ENCODE data around the gene SIRT3.
A peak's percentile ranks its signal among the peaks of the same experiment; 100 is the strongest.

The SIRT3 gene

DNA sequence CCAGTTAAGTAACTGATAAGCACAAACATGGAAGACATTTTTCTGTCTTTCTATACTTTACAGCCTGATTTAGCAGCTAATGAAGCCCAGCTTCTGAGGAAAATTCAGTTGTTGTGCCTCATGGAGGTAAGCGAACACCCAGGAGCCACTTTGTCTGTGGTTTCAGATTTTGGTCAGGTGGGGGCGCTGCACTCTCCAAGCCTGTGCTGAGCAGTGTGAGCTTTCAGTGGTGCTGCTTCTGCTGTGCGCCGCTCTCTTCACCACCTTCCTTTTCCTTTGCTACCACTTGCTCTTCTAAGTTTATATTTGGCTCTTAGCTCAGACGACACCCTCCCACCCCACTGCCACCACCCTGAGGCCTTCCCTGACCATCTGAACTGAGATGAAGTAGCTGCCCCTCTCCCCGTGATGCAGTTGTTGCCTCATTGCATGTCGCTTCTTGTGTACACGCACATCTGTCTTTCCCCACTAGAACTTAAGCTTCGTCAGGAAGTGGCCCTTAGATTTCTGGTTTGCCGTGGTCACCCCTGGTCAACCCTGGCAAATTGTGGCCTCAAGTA, 14.7 kb upstream of the SIRT3 start:
- ATAC-seq, result peak; percentile 92
- no peak for TF ChIP-seq TCF4 (CRISPR knock-in tag; IDR thresholded peaks at IDR 0.05; ENCODE audit: borderline replicate concordance)
- no peak for TF ChIP-seq ARNTL (CRISPR knock-in tag; IDR thresholded peaks at IDR 0.05; ENCODE audit: borderline replicate concordance, low read depth)
- TF ChIP-seq PPARA (CRISPR knock-in tag; IDR thresholded peaks at IDR 0.05; ENCODE audit: borderline replicate concordance), result no peak
- no peak for TF ChIP-seq ESRRG (CRISPR knock-in tag; IDR thresholded peaks at IDR 0.05)
- no peak for TF ChIP-seq ZC3H10 (CRISPR knock-in tag; IDR thresholded peaks at IDR 0.05)
- TF ChIP-seq, protein P1, sequence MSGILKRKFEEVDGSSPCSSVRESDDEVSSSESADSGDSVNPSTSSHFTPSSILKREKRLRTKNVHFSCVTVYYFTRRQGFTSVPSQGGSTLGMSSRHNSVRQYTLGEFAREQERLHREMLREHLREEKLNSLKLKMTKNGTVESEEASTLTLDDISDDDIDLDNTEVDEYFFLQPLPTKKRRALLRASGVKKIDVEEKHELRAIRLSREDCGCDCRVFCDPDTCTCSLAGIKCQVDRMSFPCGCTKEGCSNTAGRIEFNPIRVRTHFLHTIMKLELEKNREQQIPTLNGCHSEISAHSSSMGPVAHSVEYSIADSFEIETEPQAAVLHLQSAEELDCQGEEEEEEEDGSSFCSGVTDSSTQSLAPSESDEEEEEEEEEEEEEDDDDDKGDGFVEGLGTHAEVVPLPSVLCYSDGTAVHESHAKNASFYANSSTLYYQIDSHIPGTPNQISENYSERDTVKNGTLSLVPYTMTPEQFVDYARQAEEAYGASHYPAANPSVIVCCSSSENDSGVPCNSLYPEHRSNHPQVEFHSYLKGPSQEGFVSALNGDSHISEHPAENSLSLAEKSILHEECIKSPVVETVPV (CRISPR knock-in tag; IDR thresholded peaks at IDR 0.05), result no peak
- TF ChIP-seq CSDC2 (CRISPR knock-in tag; IDR thresholded peaks at IDR 0.05), result no peak
- TF ChIP-seq SNAI2 (CRISPR knock-in tag; IDR thresholded peaks at IDR 0.05), result no peak
- TF ChIP-seq, protein P2, sequence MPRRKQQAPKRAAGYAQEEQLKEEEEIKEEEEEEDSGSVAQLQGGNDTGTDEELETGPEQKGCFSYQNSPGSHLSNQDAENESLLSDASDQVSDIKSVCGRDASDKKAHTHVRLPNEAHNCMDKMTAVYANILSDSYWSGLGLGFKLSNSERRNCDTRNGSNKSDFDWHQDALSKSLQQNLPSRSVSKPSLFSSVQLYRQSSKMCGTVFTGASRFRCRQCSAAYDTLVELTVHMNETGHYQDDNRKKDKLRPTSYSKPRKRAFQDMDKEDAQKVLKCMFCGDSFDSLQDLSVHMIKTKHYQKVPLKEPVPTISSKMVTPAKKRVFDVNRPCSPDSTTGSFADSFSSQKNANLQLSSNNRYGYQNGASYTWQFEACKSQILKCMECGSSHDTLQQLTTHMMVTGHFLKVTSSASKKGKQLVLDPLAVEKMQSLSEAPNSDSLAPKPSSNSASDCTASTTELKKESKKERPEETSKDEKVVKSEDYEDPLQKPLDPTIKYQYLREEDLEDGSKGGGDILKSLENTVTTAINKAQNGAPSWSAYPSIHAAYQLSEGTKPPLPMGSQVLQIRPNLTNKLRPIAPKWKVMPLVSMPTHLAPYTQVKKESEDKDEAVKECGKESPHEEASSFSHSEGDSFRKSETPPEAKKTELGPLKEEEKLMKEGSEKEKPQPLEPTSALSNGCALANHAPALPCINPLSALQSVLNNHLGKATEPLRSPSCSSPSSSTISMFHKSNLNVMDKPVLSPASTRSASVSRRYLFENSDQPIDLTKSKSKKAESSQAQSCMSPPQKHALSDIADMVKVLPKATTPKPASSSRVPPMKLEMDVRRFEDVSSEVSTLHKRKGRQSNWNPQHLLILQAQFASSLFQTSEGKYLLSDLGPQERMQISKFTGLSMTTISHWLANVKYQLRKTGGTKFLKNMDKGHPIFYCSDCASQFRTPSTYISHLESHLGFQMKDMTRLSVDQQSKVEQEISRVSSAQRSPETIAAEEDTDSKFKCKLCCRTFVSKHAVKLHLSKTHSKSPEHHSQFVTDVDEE (CRISPR knock-in tag; IDR thresholded peaks at IDR 0.05), result no peak
- no peak for TF ChIP-seq RARB (CRISPR knock-in tag; IDR thresholded peaks at IDR 0.05)
- no peak for TF ChIP-seq ISL1 (CRISPR knock-in tag; IDR thresholded peaks at IDR 0.05)
- no peak for TF ChIP-seq TOX (CRISPR knock-in tag; IDR thresholded peaks at IDR 0.05; ENCODE audit: borderline replicate concordance)

DNA sequence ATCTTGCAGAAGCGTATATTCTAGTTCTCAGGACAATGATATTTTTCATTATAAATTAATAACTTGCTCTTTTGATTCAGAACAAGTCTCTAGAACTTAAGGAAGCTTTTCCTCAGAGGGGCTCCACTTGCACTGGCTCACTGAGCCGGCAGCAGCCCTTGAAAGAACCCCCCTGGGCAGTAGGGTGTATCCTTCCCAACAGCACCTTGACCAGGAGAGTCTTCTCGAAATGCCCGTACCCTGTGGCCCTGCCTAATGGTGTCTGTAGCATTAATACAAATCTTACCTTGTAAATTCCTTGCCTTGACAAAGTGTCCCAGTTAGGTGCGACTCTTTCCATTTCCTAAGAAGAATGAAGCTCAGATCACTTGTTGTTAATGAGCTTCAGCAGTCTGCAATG, 14.1 kb upstream of the SIRT3 start:
- TF ChIP-seq CSDC2 (CRISPR knock-in tag; IDR thresholded peaks at IDR 0.05) (no peak), ZNF70 (CRISPR knock-in tag; IDR thresholded peaks at IDR 0.05) (no peak), TOX (CRISPR knock-in tag; IDR thresholded peaks at IDR 0.05; ENCODE audit: borderline replicate concordance) (no peak), SNAI2 (CRISPR knock-in tag; IDR thresholded peaks at IDR 0.05) (no peak), PPARA (CRISPR knock-in tag; IDR thresholded peaks at IDR 0.05; ENCODE audit: borderline replicate concordance) (no peak)
- TF ChIP-seq, protein P2 (CRISPR knock-in tag; IDR thresholded peaks at IDR 0.05), result no peak
- TF ChIP-seq, protein P3, sequence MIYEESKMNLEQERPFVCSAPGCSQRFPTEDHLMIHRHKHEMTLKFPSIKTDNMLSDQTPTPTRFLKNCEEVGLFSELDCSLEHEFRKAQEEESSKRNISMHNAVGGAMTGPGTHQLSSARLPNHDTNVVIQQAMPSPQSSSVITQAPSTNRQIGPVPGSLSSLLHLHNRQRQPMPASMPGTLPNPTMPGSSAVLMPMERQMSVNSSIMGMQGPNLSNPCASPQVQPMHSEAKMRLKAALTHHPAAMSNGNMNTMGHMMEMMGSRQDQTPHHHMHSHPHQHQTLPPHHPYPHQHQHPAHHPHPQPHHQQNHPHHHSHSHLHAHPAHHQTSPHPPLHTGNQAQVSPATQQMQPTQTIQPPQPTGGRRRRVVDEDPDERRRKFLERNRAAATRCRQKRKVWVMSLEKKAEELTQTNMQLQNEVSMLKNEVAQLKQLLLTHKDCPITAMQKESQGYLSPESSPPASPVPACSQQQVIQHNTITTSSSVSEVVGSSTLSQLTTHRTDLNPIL (CRISPR knock-in tag; IDR thresholded peaks at IDR 0.05; ENCODE audit: low read depth), result no peak
- no peak; the same call in 2 of the 3 replicates for ATAC-seq

DNA sequence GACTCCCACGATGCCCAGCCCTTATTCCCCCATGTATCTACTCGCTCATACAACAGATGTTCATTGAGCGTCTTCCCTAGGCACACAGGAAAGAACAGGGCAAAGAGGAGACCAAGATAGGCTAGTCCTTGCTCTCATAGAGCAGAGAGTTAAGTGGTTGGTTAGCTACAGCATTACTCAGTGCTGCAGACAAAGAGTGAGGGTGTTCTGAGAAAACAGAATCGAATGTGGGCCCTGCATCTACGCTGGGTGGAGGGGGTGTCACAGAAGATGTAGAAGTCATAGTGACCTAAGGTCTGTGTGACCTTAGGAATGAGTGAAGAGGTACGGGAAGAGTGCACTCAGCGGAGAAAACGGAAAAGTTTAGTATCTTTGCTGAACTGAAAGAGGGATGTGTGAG, 12.9 kb upstream of the SIRT3 start:
- no peak for ATAC-seq
- TF ChIP-seq CSDC2 (CRISPR knock-in tag; IDR thresholded peaks at IDR 0.05), result no peak

DNA sequence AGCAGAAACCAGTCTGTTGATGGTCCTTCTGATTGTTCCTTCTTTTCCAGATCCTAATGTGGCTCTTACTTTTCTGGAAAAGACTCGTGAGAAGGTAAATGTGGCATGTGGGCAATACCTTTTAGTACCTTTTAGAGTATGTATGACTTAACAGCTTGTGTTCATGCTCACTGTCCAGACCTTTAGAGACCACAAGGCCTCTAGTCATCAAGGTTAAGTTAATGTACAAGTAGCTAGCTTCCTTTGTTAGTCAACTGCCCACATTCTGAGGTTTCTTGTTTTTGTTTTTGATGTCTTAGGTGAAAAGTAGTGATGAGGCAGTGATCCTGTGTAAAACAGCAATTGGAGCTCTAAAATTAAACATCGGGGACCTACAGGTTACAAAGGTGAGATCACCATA, 8.2 kb upstream of the SIRT3 start:
- TF ChIP-seq RARB (CRISPR knock-in tag; IDR thresholded peaks at IDR 0.05) (no peak), ZFP30 (CRISPR knock-in tag; IDR thresholded peaks at IDR 0.05) (no peak), OSR1 (CRISPR knock-in tag; IDR thresholded peaks at IDR 0.05) (no peak), ISL1 (CRISPR knock-in tag; IDR thresholded peaks at IDR 0.05) (no peak)
- TF ChIP-seq, protein P4, sequence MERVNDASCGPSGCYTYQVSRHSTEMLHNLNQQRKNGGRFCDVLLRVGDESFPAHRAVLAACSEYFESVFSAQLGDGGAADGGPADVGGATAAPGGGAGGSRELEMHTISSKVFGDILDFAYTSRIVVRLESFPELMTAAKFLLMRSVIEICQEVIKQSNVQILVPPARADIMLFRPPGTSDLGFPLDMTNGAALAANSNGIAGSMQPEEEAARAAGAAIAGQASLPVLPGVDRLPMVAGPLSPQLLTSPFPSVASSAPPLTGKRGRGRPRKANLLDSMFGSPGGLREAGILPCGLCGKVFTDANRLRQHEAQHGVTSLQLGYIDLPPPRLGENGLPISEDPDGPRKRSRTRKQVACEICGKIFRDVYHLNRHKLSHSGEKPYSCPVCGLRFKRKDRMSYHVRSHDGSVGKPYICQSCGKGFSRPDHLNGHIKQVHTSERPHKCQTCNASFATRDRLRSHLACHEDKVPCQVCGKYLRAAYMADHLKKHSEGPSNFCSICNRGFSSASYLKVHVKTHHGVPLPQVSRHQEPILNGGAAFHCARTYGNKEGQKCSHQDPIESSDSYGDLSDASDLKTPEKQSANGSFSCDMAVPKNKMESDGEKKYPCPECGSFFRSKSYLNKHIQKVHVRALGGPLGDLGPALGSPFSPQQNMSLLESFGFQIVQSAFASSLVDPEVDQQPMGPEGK (CRISPR knock-in tag; IDR thresholded peaks at IDR 0.05; ENCODE audit: borderline replicate concordance), result no peak
- no peak for ATAC-seq

All from SK-N-SH treated with all-trans-retinoic acid at 6 μM for 48 hours (cell line).